ENCODE results near the gene SPAG5. TPM values are rescaled to one million over a fixed set of nuclear protein-coding genes. Genes with fewer than 3 reads are reported as not detected.
A peak's percentile ranks its signal among the peaks of the same experiment; 100 is the strongest.

The SPAG5 gene
- total and polyA plus RNA-seq, 9 of the 15 experiments (the other 6 are each of a cell fraction or from before 2014, with no cell fraction given), result 94.4 to 286 (median 151) TPM

GRCh38 chr17:28571361-28572122, 27.3 kb downstream of the SPAG5 start, which contains the start of gene PIGS (continued):
- TF ChIP-seq ZBTB5 (IDR thresholded peaks at IDR 0.05) (no peak), NFATC3 (IDR thresholded peaks at IDR 0.05) (no peak), NR2C2 (CRISPR knock-in tag; IDR thresholded peaks at IDR 0.05) (no peak), NR2C2 (tag; IDR thresholded peaks at IDR 0.05) (peak; percentile 45), RCOR1 (IDR thresholded peaks at IDR 0.05; ENCODE audit: borderline replicate concordance in 1 of 2, low read depth in 2 of 2, low read length in 2 of 2) (peak in 1 of 2 experiments; percentile 46; a peak in 1 of 4 replicates), GTF2E2 (tag; IDR thresholded peaks at IDR 0.05) (peak; percentile 47; the same call in 1 of the 2 replicates), TRIM24 (IDR thresholded peaks at IDR 0.05) (peak in 1 of 2 experiments; percentile 62; a peak in 2 of 4 replicates), RBM22 (IDR thresholded peaks at IDR 0.05; ENCODE audit: low read depth, low read length, poor library complexity, severe bottlenecking) (no peak), NELFE (IDR thresholded peaks at IDR 0.05; ENCODE audit: insufficient read depth, insufficient read length) (no peak), HDAC6 (IDR thresholded peaks at IDR 0.05; ENCODE audit: low read depth, low read length) (no peak), RNF2 (IDR thresholded peaks at IDR 0.05) (no peak), ZBTB34 (CRISPR knock-in tag; IDR thresholded peaks at IDR 0.05) (no peak), GATAD2B (IDR thresholded peaks at IDR 0.05; ENCODE audit: borderline replicate concordance) (no peak), MIER1 (IDR thresholded peaks at IDR 0.05; ENCODE audit: low read depth) (no peak), ZFPM2 (CRISPR knock-in tag; IDR thresholded peaks at IDR 0.05) (no peak), PHF21A (IDR thresholded peaks at IDR 0.05; ENCODE audit: borderline replicate concordance, low read depth) (no peak), CBX3 (IDR thresholded peaks at IDR 0.05; ENCODE audit: borderline replicate concordance in 1 of 2, low read length in 2 of 2) (no peak), ZKSCAN8 (CRISPR knock-in tag; IDR thresholded peaks at IDR 0.05) (no peak), TCF3 (CRISPR knock-in tag; IDR thresholded peaks at IDR 0.05) (no peak), U2AF2 (optimal IDR thresholded peaks at IDR 0.05; ENCODE audit: low read depth, low read length) (no peak), CBX1 (IDR thresholded peaks at IDR 0.05; ENCODE audit: low read depth) (peak; percentile 78; the same call in 1 of the 2 replicates), ID3 (CRISPR knock-in tag; IDR thresholded peaks at IDR 0.05) (no peak), ID3 (tag; IDR thresholded peaks at IDR 0.05) (no peak), ETV5 (CRISPR knock-in tag; IDR thresholded peaks at IDR 0.05; ENCODE audit: low read depth) (no peak), NR0B1 (IDR thresholded peaks at IDR 0.05; ENCODE audit: partially characterized antibody) (no peak)

Measured in K562 (cell line).